MM.1S (cell line): ENCODE measurements around the gene FAM120B.

Experiments
- DNase-seq: peaks from one replicate; pipeline ENCODE4 v3.0.0-alpha.2; 2015
- H2AFZ ChIP-seq: fragments of 300-600 bp; sonication (generic); 2 replicates; pipeline ENCODE4 v1.6.0; 2016; ENCODE audit warnings: antibody characterized with exemption, low read length
- H3F3A ChIP-seq: fragments of 300-600 bp; sonication (generic); 2 replicates; pipeline ENCODE4 v1.6.1; 2016; ENCODE audit warnings: mild to moderate bottlenecking, antibody characterized with exemption, low read length, moderate library complexity, mixed read lengths; ENCODE audit not compliant: insufficient read depth
- H3K27ac ChIP-seq: fragments of 300-600 bp; sonication (generic); 2 replicates; pipeline ENCODE4 v1.5.1; 2016; ENCODE audit warnings: mild to moderate bottlenecking, low read length
- H3K27me3 ChIP-seq: fragments of 300-600 bp; sonication (generic); replicated peaks from 2 replicates; pipeline ENCODE4 v1.6.0; 2016; ENCODE audit warnings: low read length; ENCODE audit not compliant: insufficient read depth
- H3K36me3 ChIP-seq: fragments of 300-600 bp; sonication (generic); replicated peaks from 2 replicates; pipeline ENCODE4 v1.6.1; 2016; ENCODE audit warnings: mild to moderate bottlenecking, low read length, mixed read lengths; ENCODE audit not compliant: insufficient read depth
- H3K4me1 ChIP-seq: fragments of 300-600 bp; sonication (generic); 2 replicates; pipeline ENCODE4 v1.6.1; 2016; ENCODE audit warnings: low read length, mixed read lengths
- H3K4me2 ChIP-seq: fragments of 300-600 bp; sonication (generic); 2 replicates; pipeline ENCODE4 v1.6.0; 2016; ENCODE audit warnings: low read depth, low read length
- H3K4me3 ChIP-seq: fragments of 300-600 bp; sonication (generic); 2 replicates; pipeline ENCODE4 v1.5.1; 2016; ENCODE audit warnings: low read length, mixed read lengths
- H3K79me2 ChIP-seq: fragments of 300-600 bp; sonication (generic); 2 replicates; pipeline ENCODE4 v1.6.1; 2016; ENCODE audit warnings: mixed run types, low read length, mixed read lengths
- H3K9ac ChIP-seq: fragments of 300-600 bp; sonication (generic); 2 replicates; pipeline ENCODE4 v1.6.1; 2016; ENCODE audit warnings: low read length, mixed read lengths
- H3K9me2 ChIP-seq: fragments of 300-600 bp; sonication (generic); replicated peaks from 2 replicates; pipeline ENCODE4 v1.6.1; 2016; ENCODE audit warnings: mild to moderate bottlenecking, low read length, mixed read lengths; ENCODE audit not compliant: insufficient read depth
- H3K9me3 ChIP-seq: fragments of 300-600 bp; sonication (generic); replicated peaks from 2 replicates; pipeline ENCODE4 v1.6.1; 2016; ENCODE audit warnings: mild to moderate bottlenecking, low read length, mixed read lengths; ENCODE audit not compliant: insufficient read depth
- H4K20me1 ChIP-seq: fragments of 300-600 bp; sonication (generic); 2 replicates; pipeline ENCODE4 v1.6.1; 2016; ENCODE audit warnings: mild to moderate bottlenecking, low read length, moderate library complexity, mixed read lengths; ENCODE audit not compliant: insufficient read depth
- EZH2 ChIP-seq: fragments of 300-600 bp; sonication (generic); optimal IDR thresholded peaks from 2 replicates; pipeline ENCODE3; 2017; ENCODE audit warnings: low read depth, mild to moderate bottlenecking, antibody characterized with exemption, low read length, mixed read lengths
- EZH2phosphoT487 ChIP-seq: fragments of 300-600 bp; sonication (generic); IDR thresholded peaks from 2 replicates; pipeline ENCODE4 v1.6.1; 2018; ENCODE audit warnings: antibody characterized with exemption, low read length
- TF ChIP-seq, protein P1 (sequence below): fragments of 300-600 bp; sonication (generic); IDR thresholded peaks from 2 replicates; pipeline ENCODE4 v1.5.1; 2016; ENCODE audit warnings: antibody characterized with exemption, low read length, mixed read lengths

Gene FAM120B

DNA sequence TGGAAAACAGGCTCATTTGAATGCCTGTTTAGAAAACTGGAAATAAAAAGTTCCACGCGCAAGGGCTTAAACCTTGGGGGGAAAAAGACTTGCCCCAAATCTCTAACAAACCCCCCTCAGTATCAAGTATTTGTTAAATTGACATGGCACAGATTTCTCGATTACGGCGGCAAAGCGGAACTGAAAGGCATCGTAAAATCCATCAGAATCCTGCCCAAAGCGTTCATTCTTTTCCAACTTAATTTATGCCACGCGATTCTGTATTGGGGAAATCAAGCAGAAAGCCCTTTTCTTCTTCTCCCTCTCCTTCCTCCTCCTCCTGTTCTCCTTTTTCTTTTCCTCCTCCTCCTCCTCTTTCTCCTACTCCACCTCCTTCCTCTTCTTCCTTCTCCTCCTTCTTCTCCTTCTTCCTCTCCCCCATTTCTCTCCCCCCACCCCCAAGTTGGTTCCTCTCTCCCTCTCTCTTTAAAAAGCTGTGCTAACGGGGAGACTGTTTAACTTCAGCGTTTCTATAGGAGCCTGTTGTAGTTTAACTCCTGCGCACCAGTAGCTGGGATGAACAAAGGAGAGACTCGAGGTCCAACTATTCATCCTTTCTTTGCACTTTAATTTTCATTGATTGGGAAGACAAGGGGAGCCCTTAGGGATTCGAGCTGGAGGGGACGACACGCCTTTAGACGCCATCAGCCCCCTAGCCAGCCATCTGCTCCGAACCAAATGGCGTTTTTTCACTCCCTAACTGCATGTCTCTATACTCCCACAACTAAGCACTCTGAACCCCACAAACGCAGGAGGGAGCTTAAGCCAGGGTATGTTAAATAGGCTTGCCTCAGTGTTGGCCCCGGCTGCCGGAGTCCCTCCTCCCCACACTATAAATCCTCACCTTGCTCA lies 13.0 kb upstream of the FAM120B start:
- H4K20me1 ChIP-seq, result no peaks in the 10 kb centered on the region
- no peak for DNase-seq
- H2AFZ ChIP-seq, result no peak overlapping the region
- no peak overlapping the region for H3K27ac ChIP-seq
- no peaks in the 10 kb centered on the region for H3K9me2 ChIP-seq
- TF ChIP-seq EZH2 (no peak), EZH2phosphoT487 (no peak)
- TF ChIP-seq, protein P1, sequence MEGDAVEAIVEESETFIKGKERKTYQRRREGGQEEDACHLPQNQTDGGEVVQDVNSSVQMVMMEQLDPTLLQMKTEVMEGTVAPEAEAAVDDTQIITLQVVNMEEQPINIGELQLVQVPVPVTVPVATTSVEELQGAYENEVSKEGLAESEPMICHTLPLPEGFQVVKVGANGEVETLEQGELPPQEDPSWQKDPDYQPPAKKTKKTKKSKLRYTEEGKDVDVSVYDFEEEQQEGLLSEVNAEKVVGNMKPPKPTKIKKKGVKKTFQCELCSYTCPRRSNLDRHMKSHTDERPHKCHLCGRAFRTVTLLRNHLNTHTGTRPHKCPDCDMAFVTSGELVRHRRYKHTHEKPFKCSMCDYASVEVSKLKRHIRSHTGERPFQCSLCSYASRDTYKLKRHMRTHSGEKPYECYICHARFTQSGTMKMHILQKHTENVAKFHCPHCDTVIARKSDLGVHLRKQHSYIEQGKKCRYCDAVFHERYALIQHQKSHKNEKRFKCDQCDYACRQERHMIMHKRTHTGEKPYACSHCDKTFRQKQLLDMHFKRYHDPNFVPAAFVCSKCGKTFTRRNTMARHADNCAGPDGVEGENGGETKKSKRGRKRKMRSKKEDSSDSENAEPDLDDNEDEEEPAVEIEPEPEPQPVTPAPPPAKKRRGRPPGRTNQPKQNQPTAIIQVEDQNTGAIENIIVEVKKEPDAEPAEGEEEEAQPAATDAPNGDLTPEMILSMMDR, result no peak
- no peaks in the 10 kb centered on the region for H3F3A ChIP-seq
- H3K27me3 ChIP-seq, result peaks cover 66% of the 10 kb centered on the region
- H3K4me1 ChIP-seq, result no peaks in the 10 kb centered on the region
- no peaks in the 10 kb centered on the region for H3K9me3 ChIP-seq
- no peaks in the 10 kb centered on the region for H3K79me2 ChIP-seq
- H3K9ac ChIP-seq, result no peak overlapping the region
- no peak overlapping the region for H3K4me2 ChIP-seq
- H3K4me3 ChIP-seq, result no peak overlapping the region
- no peaks in the 10 kb centered on the region for H3K36me3 ChIP-seq

DNA sequence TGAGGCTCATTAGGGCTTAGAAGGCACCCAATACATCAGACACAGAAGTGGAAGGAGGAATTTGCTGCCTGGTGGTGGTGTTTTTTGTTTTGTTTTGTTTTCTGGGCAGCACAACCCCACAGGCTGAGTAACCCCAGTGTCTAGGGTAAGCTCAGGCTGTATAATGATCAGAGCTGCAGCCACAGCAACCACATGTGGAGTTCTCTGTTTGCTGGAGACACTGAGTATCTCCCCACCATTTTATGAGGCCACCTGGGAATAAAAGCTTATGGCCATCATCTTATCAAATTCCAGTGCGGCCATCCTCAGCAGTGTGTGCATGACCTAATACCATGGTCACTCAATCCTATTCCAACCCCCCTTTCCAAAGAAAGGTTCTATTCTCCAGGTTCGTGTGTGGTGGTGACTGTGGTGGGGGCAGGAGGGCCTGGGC lies 12.2 kb upstream of the FAM120B start:
- H2AFZ ChIP-seq, result no peak overlapping the region
- H3K9me3 ChIP-seq, result no peaks in the 10 kb centered on the region
- peaks cover 63% of the 10 kb centered on the region for H3K27me3 ChIP-seq
- no peaks in the 10 kb centered on the region for H3K9me2 ChIP-seq
- no peak overlapping the region for H3K4me2 ChIP-seq
- no peaks in the 10 kb centered on the region for H3K36me3 ChIP-seq
- H3F3A ChIP-seq, result no peaks in the 10 kb centered on the region
- no peaks in the 10 kb centered on the region for H4K20me1 ChIP-seq
- H3K27ac ChIP-seq, result no peak overlapping the region
- no peak for DNase-seq
- no peak overlapping the region for H3K4me3 ChIP-seq
- no peak for TF ChIP-seq EZH2
- TF ChIP-seq EZH2phosphoT487, result no peak
- TF ChIP-seq, protein P1, result no peak
- H3K79me2 ChIP-seq, result no peaks in the 10 kb centered on the region
- H3K9ac ChIP-seq, result no peak overlapping the region
- no peaks in the 10 kb centered on the region for H3K4me1 ChIP-seq

DNA sequence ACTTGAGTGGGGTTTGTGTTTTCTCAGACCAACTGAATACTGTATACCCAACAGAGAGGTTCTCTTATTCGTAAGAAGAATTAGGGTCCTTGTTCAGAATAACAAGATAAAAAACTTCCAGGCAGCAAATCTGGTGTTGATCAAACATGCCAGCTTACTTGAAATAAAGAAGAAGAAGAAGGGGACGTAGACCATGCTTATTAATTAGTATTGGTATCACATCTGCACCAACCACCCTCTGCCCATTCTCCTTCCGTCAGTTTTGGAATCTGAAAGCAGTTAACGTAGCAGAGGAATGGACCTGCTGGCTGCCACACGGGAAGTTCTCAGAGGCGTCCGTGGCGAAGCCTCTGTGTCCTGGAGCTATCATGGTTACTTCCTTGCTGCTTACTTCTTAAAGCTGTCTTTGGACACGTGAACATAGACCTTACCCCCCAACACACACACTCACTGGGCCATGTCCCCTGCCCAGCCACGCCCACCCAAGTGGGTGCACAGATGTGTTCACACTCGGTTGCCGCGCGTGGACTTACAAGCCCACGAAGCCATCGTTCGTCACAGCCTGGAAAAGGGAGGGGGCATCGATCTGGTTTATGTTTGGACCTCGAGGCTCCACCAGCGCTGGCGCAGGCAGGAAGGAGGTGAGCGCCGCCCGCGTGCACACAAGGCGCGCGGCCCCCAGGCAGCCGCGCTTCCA lies 11.6 kb upstream of the FAM120B start:
- no peaks in the 10 kb centered on the region for H3K9me3 ChIP-seq
- H3K9ac ChIP-seq, result no peak overlapping the region
- no peaks in the 10 kb centered on the region for H3K9me2 ChIP-seq
- no peak overlapping the region for H2AFZ ChIP-seq
- H3K4me2 ChIP-seq, result peak overlapping the region; percentile 57; the same call in 1 of the 2 replicates
- peaks cover 63% of the 10 kb centered on the region for H3K27me3 ChIP-seq
- no peak overlapping the region for H3K27ac ChIP-seq
- no peaks in the 10 kb centered on the region for H4K20me1 ChIP-seq
- H3K79me2 ChIP-seq, result no peaks in the 10 kb centered on the region
- no peak overlapping the region for H3K4me3 ChIP-seq
- H3K36me3 ChIP-seq, result no peaks in the 10 kb centered on the region
- DNase-seq, result no peak
- no peaks in the 10 kb centered on the region for H3F3A ChIP-seq
- TF ChIP-seq EZH2phosphoT487, result no peak
- TF ChIP-seq, protein P1, result no peak
- TF ChIP-seq EZH2, result no peak
- no peaks in the 10 kb centered on the region for H3K4me1 ChIP-seq
